Keratinocyte (primary cell): ENCODE data around the gene R3HDM4. TPM values are rescaled to one million over a fixed set of nuclear protein-coding genes. Genes with fewer than 3 reads are reported as not detected.

Source experiments
- DNase-seq: peaks from one replicate; pipeline ENCODE4 v3.0.0-alpha.2; 2011; ENCODE audit warnings: low read depth, missing footprints, low spot score
- FAIRE-seq: peaks from 2 replicates; lab custom pipeline; 2011; peaks lifted over from hg19 to GRCh38; lab: Jason Lieb, UNC
- H2AFZ ChIP-seq: 2 replicates; pipeline ENCODE4 v1.6.0; 2012; ENCODE audit warnings: low read length, control low read depth, inconsistent platforms; ENCODE audit not compliant: control insufficient read depth
- H3K27ac ChIP-seq: 2 replicates; pipeline ENCODE4 v1.5.1; 2011; ENCODE audit warnings: low read length; ENCODE audit not compliant: control insufficient read depth, insufficient read depth
- H3K27me3 ChIP-seq: 3 replicates; pipeline ENCODE4 v1.6.0; 2011; ENCODE audit warnings: low read length; ENCODE audit not compliant: control insufficient read depth, insufficient read depth; ENCODE audit errors: extremely low read depth
- H3K36me3 ChIP-seq, 2 experiments: 2 replicates in 1 of 2; 3 replicates in 1 of 2; pipeline ENCODE4 v1.5.1; 2011; ENCODE audit warnings: low read length in 2 of 2, mild to moderate bottlenecking in 1 of 2; ENCODE audit not compliant: control insufficient read depth in 2 of 2, insufficient read depth in 2 of 2; ENCODE audit errors: extremely low read depth in 1 of 2
- H3K4me1 ChIP-seq: 3 replicates; pipeline ENCODE4 v1.5.1; 2011; ENCODE audit warnings: low read length; ENCODE audit not compliant: control insufficient read depth, insufficient read depth; ENCODE audit errors: extremely low read depth
- H3K4me2 ChIP-seq: 3 replicates; pipeline ENCODE4 v1.6.0; 2011; ENCODE audit warnings: low read depth, low read length; ENCODE audit not compliant: control insufficient read depth, insufficient read depth; ENCODE audit errors: extremely low read depth
- H3K4me3 ChIP-seq, 3 experiments: fragments of 200-600 bp in 1 of 3; sonication (generic) in 1 of 3; 2 replicates in 2 of 3; 3 replicates in 1 of 3; pipeline ENCODE4 v1.5.1; 2011 to 2016; ENCODE audit warnings: low read length in 3 of 3, mild to moderate bottlenecking in 3 of 3, control low read depth in 2 of 3, inconsistent platforms in 1 of 3, low read depth in 1 of 3, mixed read lengths in 1 of 3, mixed run types in 1 of 3, moderate library complexity in 1 of 3; ENCODE audit not compliant: control insufficient read depth in 2 of 3, insufficient read depth in 2 of 3; ENCODE audit errors: extremely low read depth in 1 of 3
- H3K79me2 ChIP-seq: 2 replicates; pipeline ENCODE4 v1.6.0; 2012; ENCODE audit warnings: low read length; ENCODE audit not compliant: control insufficient read depth, insufficient read depth
- H3K9ac ChIP-seq: 3 replicates; pipeline ENCODE4 v1.6.0; 2011; ENCODE audit warnings: low read length; ENCODE audit not compliant: control insufficient read depth, insufficient read depth; ENCODE audit errors: extremely low read depth
- H3K9me1 ChIP-seq: 3 replicates; pipeline ENCODE4 v1.6.0; 2011; ENCODE audit warnings: low read length; ENCODE audit not compliant: control insufficient read depth, insufficient read depth; ENCODE audit errors: extremely low read depth
- H3K9me3 ChIP-seq: 2 replicates; pipeline ENCODE4 v1.5.1; 2012; ENCODE audit warnings: low read depth, low read length; ENCODE audit not compliant: control insufficient read depth
- H4K20me1 ChIP-seq: 3 replicates; pipeline ENCODE4 v1.6.0; 2011; ENCODE audit warnings: low read length; ENCODE audit not compliant: control insufficient read depth, insufficient read depth; ENCODE audit errors: extremely low read depth
- EZH2 ChIP-seq: IDR thresholded peaks from one replicate; pipeline ENCODE4 v1.6.1; 2012; ENCODE audit warnings: inconsistent platforms, mild to moderate bottlenecking, low read length, moderate library complexity
- dilution Hi-C: fragments of 300-500 bp; cut with MboI; formaldehyde crosslinking; loops from one replicate; pipeline ENCODE4 v1.7.0; 2020; ENCODE audit warnings: low sequenced_read_pairs; ENCODE audit not compliant: extremely low pct_ligation_motif_present
- polyA plus RNA-seq, 5 experiments: library from polyadenylated mRNA; depleted of rRNA in 3 of 5; stranded (reverse) in 3 of 5; stranded (forward) in 1 of 5; unstranded in 1 of 5; fragments of >200 nt; gene quantifications; 1 replicate in 1 of 5; 2 replicates in 3 of 5; 3 replicates in 1 of 5; pipeline versions ENCODE4 v1.2.1 to v1.2.3, GENCODE V29; 2011 to 2012; ENCODE audit warnings: missing spikeins in 2 of 5, low read depth in 1 of 5, low replicate concordance in 1 of 5
- TF ChIP-seq, protein P1 (sequence below), 3 experiments: IDR thresholded peaks in 1 of 3; conservative IDR thresholded peaks in 1 of 3; optimal IDR thresholded peaks in 1 of 3; 2 replicates in 2 of 3; 3 replicates in 1 of 3; pipeline versions ENCODE3 to v1.5.1; 2011; ENCODE audit warnings: low read length in 3 of 3, mild to moderate bottlenecking in 3 of 3, moderate library complexity in 2 of 3, control low read depth in 1 of 3, inconsistent platforms in 1 of 3; ENCODE audit not compliant: insufficient read depth in 2 of 3; ENCODE audit errors: extremely low read depth in 1 of 3

R3HDM4 gene
- polyA plus RNA-seq, 1 donor (not counting 4 experiments of a cell fraction or from before 2014, with no cell fraction given): 33.5 TPM

DNA sequence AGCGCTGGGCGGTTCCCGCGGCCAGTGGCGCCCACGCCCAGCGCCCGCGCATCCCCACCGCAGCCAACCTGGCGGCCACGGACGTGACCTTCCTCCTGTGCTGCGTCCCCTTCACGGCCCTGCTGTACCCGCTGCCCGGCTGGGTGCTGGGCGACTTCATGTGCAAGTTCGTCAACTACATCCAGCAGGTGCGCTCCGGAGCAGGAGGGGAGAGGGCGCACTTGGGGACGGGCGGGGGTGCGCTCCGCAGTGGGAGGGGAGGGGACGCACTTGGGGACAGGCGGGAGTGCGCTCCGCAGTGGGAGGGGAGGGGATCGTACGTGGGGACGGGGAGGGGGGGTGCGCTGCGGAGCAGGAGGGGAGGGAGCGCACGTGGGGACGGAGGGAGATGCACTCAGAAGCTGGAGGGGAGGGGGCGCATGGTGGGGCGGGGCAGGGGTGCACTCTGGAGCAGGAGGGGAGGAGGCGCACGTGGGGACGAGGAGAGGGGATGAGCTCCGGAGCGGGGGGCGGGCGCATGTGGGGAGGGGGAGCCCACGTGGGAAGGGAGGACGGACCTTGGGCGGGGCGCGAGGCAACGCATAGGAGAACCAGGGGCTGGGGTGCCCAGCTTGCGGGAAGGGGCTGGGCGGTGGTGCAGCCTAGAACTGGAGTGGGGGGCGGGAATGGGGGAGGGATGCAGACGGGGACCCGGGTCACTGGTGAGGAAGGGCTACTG, 5.6 kb upstream of the R3HDM4 start:
- Histone ChIP-seq H3K27me3 (peaks cover 43% of the 10 kb centered on the region), H3K27ac (no peak overlapping the region), H3K36me3 (no peaks in the 10 kb centered on the region), H3K4me3 (no peak overlapping the region), H4K20me1 (no peaks in the 10 kb centered on the region), H3K79me2 (no peaks in the 10 kb centered on the region), H3K9me1 (no peaks in the 10 kb centered on the region), H3K4me1 (peaks cover 4% of the 10 kb centered on the region), H3K4me2 (no peak overlapping the region), H2AFZ (no peak overlapping the region), H3K9ac (no peak overlapping the region), H3K9me3 (no peaks in the 10 kb centered on the region)
- DNase-seq: no peak
- dilution Hi-C loops: no loop called here
- FAIRE-seq: no peak
- TF ChIP-seq EZH2: no peak
- TF ChIP-seq, protein P1, sequence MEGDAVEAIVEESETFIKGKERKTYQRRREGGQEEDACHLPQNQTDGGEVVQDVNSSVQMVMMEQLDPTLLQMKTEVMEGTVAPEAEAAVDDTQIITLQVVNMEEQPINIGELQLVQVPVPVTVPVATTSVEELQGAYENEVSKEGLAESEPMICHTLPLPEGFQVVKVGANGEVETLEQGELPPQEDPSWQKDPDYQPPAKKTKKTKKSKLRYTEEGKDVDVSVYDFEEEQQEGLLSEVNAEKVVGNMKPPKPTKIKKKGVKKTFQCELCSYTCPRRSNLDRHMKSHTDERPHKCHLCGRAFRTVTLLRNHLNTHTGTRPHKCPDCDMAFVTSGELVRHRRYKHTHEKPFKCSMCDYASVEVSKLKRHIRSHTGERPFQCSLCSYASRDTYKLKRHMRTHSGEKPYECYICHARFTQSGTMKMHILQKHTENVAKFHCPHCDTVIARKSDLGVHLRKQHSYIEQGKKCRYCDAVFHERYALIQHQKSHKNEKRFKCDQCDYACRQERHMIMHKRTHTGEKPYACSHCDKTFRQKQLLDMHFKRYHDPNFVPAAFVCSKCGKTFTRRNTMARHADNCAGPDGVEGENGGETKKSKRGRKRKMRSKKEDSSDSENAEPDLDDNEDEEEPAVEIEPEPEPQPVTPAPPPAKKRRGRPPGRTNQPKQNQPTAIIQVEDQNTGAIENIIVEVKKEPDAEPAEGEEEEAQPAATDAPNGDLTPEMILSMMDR (optimal IDR thresholded peaks at IDR 0.05 in 1 of 3, IDR thresholded peaks at IDR 0.05 in 1 of 3, conservative IDR thresholded peaks at IDR 0.05 in 1 of 3; ENCODE audit: extremely low read depth in 1 of 3, insufficient read depth in 2 of 3, low read length in 3 of 3): no peak

DNA sequence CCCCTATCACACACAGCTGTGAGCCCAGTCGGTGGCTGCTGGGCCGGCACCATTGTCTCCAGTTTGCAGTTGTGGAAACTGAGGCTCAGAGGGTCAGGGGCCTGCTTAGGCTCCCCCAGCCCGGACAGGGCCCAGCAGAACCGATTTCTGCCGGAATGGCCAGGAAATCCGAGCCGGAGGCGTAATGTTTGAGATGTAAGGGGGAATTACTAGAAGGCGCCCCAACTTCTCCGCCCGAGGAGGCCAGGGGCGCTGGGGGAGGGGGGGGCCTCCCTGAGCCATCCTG, 5.1 kb upstream of the R3HDM4 start:
- DNase-seq (no peak), FAIRE-seq (no peak)
- H3K9me3 ChIP-seq: no peaks in the 10 kb centered on the region
- H3K9me1 ChIP-seq: no peaks in the 10 kb centered on the region
- dilution Hi-C loops: no loop called here
- H3K4me2 ChIP-seq: no peak overlapping the region
- peaks cover 3% of the 10 kb centered on the region for H3K79me2 ChIP-seq
- no peaks in the 10 kb centered on the region for H4K20me1 ChIP-seq
- TF ChIP-seq, protein P1 (optimal IDR thresholded peaks at IDR 0.05 in 1 of 3, IDR thresholded peaks at IDR 0.05 in 1 of 3, conservative IDR thresholded peaks at IDR 0.05 in 1 of 3; ENCODE audit: extremely low read depth in 1 of 3, insufficient read depth in 2 of 3, low read length in 3 of 3): no peak
- peak; percentile 95 for TF ChIP-seq EZH2
- H2AFZ ChIP-seq: no peak overlapping the region
- peaks cover 4% of the 10 kb centered on the region for H3K4me1 ChIP-seq
- H3K9ac ChIP-seq: no peak overlapping the region
- peaks cover 43% of the 10 kb centered on the region for H3K27me3 ChIP-seq
- H3K36me3 ChIP-seq: no peaks in the 10 kb centered on the region
- no peak overlapping the region for H3K27ac ChIP-seq
- no peak overlapping the region for H3K4me3 ChIP-seq
